ENCODE measurements around the gene ERBB4.

- TF ChIP-seq, protein P1, sequence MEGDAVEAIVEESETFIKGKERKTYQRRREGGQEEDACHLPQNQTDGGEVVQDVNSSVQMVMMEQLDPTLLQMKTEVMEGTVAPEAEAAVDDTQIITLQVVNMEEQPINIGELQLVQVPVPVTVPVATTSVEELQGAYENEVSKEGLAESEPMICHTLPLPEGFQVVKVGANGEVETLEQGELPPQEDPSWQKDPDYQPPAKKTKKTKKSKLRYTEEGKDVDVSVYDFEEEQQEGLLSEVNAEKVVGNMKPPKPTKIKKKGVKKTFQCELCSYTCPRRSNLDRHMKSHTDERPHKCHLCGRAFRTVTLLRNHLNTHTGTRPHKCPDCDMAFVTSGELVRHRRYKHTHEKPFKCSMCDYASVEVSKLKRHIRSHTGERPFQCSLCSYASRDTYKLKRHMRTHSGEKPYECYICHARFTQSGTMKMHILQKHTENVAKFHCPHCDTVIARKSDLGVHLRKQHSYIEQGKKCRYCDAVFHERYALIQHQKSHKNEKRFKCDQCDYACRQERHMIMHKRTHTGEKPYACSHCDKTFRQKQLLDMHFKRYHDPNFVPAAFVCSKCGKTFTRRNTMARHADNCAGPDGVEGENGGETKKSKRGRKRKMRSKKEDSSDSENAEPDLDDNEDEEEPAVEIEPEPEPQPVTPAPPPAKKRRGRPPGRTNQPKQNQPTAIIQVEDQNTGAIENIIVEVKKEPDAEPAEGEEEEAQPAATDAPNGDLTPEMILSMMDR (IDR thresholded peaks at IDR 0.05), result no peak
- no peak for TF ChIP-seq POLR2A (IDR thresholded peaks at IDR 0.05)
These were observed 589.7 kb downstream of the ERBB4 start for GRCh38 chr2:211948932-211949331.

All from ovary (tissue), 3 donors.